ENCODE data around the gene CCDC194. TPM values are rescaled to one million over a fixed set of nuclear protein-coding genes. Genes with fewer than 3 reads are reported as not detected.

Gene CCDC194
- total and polyA plus RNA-seq, 2 of the 13 experiments (the other 11 are each of a cell fraction or from before 2014, with no cell fraction given), result 0.13 to 0.21 TPM

DNA sequence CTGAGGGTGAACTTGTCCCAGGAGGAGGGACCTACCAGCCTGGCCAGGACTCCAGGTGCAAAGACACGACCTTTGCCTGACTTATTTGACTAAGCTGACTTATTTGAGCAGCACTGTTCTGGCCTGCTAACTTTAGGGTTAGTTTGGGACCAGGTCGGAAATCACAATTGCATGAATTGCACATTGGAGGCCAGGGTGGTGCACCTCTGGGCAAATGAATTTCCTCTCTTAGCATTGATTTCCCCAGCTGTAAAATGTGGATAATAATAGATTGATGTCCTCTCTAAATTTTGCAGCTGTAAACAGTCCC is 12.8 kb upstream of the CCDC194 start (continued):
- TF ChIP-seq CHD2 (IDR thresholded peaks at IDR 0.05; ENCODE audit: low read depth, low read length) (no peak), RBAK (CRISPR knock-in tag; IDR thresholded peaks at IDR 0.05) (no peak), PHF5A (CRISPR knock-in tag; IDR thresholded peaks at IDR 0.05; ENCODE audit: low read depth, unreplicated experiment) (no peak), STAT6 (CRISPR knock-in tag; IDR thresholded peaks at IDR 0.05; ENCODE audit: borderline replicate concordance) (peak; percentile 29; the same call in 1 of the 2 replicates), AGO2 (optimal IDR thresholded peaks at IDR 0.05; ENCODE audit: low read depth, low read length) (no peak), ZFX (CRISPR knock-in tag; IDR thresholded peaks at IDR 0.05; ENCODE audit: low read depth) (peak; percentile 42), MED8 (CRISPR knock-in tag; IDR thresholded peaks at IDR 0.05; ENCODE audit: insufficient replicate concordance) (peak; percentile 37), ZNF567 (CRISPR knock-in tag; IDR thresholded peaks at IDR 0.05; ENCODE audit: borderline replicate concordance) (no peak), FOXA3 (CRISPR knock-in tag; IDR thresholded peaks at IDR 0.05) (no peak), ZNF333 (CRISPR knock-in tag; IDR thresholded peaks at IDR 0.05; ENCODE audit: borderline replicate concordance) (0 out of 2 replicates have a peak, but pooled peaks have one; percentile 40), THYN1 (CRISPR knock-in tag; IDR thresholded peaks at IDR 0.05; ENCODE audit: borderline replicate concordance, low read depth) (no peak), SNAPC2 (CRISPR knock-in tag; IDR thresholded peaks at IDR 0.05) (no peak), ATF7-NPFF (CRISPR knock-in tag; IDR thresholded peaks at IDR 0.05; ENCODE audit: low read depth) (no peak), ZNF121 (CRISPR knock-in tag; IDR thresholded peaks at IDR 0.05) (peak; percentile 80), TMF1 (CRISPR knock-in tag; IDR thresholded peaks at IDR 0.05; ENCODE audit: low read depth) (no peak), TCF12 (IDR thresholded peaks at IDR 0.05) (no peak), TCF12 (CRISPR knock-in tag; IDR thresholded peaks at IDR 0.05) (no peak), ZNF570 (CRISPR knock-in tag; IDR thresholded peaks at IDR 0.05; ENCODE audit: borderline replicate concordance) (no peak), ZIK1 (CRISPR knock-in tag; IDR thresholded peaks at IDR 0.05; ENCODE audit: borderline replicate concordance, low read depth) (no peak)
- TF ChIP-seq, protein P1, sequence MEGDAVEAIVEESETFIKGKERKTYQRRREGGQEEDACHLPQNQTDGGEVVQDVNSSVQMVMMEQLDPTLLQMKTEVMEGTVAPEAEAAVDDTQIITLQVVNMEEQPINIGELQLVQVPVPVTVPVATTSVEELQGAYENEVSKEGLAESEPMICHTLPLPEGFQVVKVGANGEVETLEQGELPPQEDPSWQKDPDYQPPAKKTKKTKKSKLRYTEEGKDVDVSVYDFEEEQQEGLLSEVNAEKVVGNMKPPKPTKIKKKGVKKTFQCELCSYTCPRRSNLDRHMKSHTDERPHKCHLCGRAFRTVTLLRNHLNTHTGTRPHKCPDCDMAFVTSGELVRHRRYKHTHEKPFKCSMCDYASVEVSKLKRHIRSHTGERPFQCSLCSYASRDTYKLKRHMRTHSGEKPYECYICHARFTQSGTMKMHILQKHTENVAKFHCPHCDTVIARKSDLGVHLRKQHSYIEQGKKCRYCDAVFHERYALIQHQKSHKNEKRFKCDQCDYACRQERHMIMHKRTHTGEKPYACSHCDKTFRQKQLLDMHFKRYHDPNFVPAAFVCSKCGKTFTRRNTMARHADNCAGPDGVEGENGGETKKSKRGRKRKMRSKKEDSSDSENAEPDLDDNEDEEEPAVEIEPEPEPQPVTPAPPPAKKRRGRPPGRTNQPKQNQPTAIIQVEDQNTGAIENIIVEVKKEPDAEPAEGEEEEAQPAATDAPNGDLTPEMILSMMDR (CRISPR knock-in tag; IDR thresholded peaks at IDR 0.05), result no peak
- TF ChIP-seq, protein P2, sequence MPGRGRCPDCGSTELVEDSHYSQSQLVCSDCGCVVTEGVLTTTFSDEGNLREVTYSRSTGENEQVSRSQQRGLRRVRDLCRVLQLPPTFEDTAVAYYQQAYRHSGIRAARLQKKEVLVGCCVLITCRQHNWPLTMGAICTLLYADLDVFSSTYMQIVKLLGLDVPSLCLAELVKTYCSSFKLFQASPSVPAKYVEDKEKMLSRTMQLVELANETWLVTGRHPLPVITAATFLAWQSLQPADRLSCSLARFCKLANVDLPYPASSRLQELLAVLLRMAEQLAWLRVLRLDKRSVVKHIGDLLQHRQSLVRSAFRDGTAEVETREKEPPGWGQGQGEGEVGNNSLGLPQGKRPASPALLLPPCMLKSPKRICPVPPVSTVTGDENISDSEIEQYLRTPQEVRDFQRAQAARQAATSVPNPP (CRISPR knock-in tag; IDR thresholded peaks at IDR 0.05), result no peak
- TF ChIP-seq, protein P3, sequence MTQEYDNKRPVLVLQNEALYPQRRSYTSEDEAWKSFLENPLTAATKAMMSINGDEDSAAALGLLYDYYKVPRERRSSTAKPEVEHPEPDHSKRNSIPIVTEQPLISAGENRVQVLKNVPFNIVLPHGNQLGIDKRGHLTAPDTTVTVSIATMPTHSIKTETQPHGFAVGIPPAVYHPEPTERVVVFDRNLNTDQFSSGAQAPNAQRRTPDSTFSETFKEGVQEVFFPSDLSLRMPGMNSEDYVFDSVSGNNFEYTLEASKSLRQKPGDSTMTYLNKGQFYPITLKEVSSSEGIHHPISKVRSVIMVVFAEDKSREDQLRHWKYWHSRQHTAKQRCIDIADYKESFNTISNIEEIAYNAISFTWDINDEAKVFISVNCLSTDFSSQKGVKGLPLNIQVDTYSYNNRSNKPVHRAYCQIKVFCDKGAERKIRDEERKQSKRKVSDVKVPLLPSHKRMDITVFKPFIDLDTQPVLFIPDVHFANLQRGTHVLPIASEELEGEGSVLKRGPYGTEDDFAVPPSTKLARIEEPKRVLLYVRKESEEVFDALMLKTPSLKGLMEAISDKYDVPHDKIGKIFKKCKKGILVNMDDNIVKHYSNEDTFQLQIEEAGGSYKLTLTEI (CRISPR knock-in tag; conservative IDR thresholded peaks at IDR 0.05), result no peak
